Measurements from ENCODE around the gene GRIA1.
"Not testable (repeated sequence)": the region's sequence is repeated elsewhere in the genome, so short reads cannot be mapped to it uniquely, and the experiment has no call there.

DNA sequence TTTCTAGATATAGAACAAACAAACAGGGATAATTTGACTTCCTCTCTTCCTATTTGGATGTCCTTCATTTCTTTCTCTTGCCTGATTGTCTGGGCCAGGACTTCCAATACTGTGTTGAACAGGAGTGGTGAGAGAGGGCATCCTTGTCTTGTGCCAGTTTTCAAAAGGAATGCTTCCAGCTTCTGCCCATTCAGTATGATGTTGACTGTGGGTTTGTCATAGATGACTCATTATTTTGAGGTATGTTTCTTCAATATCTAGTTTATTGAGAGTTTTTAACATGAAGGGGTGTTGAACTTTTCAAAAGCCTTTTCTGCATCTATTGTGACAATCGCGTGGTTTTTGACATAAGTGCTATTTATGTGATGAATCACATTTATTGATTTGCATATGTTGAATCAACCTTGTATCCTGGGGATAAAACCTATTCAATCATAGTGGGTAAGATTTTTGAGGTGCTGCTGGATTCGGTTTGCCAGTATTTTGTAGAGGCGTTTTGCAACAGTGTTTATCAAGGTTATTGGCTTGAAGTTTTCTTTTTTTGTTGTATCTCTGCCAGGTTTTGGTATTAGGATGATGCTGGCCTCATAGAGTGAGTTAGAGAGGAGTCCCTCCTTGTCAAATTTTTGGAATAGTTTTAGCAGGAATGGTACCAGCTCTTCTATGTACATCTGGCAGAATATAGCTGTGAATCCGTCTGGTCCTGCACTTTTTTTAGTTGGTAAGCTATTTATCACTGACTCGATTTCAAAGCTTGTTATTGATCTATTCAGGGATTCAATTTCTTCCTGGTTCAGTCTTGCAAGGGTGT, 359.0 kb downstream of the GRIA1 start:
- not testable (repeated sequence) for TF ChIP-seq CTCF (IDR thresholded peaks at IDR 0.05)
- TF ChIP-seq, protein P1, sequence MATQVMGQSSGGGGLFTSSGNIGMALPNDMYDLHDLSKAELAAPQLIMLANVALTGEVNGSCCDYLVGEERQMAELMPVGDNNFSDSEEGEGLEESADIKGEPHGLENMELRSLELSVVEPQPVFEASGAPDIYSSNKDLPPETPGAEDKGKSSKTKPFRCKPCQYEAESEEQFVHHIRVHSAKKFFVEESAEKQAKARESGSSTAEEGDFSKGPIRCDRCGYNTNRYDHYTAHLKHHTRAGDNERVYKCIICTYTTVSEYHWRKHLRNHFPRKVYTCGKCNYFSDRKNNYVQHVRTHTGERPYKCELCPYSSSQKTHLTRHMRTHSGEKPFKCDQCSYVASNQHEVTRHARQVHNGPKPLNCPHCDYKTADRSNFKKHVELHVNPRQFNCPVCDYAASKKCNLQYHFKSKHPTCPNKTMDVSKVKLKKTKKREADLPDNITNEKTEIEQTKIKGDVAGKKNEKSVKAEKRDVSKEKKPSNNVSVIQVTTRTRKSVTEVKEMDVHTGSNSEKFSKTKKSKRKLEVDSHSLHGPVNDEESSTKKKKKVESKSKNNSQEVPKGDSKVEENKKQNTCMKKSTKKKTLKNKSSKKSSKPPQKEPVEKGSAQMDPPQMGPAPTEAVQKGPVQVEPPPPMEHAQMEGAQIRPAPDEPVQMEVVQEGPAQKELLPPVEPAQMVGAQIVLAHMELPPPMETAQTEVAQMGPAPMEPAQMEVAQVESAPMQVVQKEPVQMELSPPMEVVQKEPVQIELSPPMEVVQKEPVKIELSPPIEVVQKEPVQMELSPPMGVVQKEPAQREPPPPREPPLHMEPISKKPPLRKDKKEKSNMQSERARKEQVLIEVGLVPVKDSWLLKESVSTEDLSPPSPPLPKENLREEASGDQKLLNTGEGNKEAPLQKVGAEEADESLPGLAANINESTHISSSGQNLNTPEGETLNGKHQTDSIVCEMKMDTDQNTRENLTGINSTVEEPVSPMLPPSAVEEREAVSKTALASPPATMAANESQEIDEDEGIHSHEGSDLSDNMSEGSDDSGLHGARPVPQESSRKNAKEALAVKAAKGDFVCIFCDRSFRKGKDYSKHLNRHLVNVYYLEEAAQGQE (IDR thresholded peaks at IDR 0.05; ENCODE audit: insufficient read depth in 1 of 2, low read depth in 2 of 2, low read length in 1 of 2): not testable (repeated sequence)
